Lower leg skin (tissue), 3 donors: ENCODE results near the gene GNG7.

Experiments
- POLR2A ChIP-seq, 2 donors: fragments of 450-650 bp; IDR thresholded peaks; one replicate each; pipeline ENCODE4 v1.6.1; 2016 to 2017; ENCODE audit warnings: antibody characterized with exemption in 2 of 2, mild to moderate bottlenecking in 1 of 2, moderate library complexity in 1 of 2
- TF ChIP-seq, protein P1 (sequence below), 3 donors: fragments of 450-650 bp; IDR thresholded peaks; one replicate each; pipeline ENCODE4 v1.5.1; 2016; ENCODE audit warnings: antibody characterized with exemption in 3 of 3, mild to moderate bottlenecking in 3 of 3, moderate library complexity in 2 of 3

- TF ChIP-seq, protein P1, sequence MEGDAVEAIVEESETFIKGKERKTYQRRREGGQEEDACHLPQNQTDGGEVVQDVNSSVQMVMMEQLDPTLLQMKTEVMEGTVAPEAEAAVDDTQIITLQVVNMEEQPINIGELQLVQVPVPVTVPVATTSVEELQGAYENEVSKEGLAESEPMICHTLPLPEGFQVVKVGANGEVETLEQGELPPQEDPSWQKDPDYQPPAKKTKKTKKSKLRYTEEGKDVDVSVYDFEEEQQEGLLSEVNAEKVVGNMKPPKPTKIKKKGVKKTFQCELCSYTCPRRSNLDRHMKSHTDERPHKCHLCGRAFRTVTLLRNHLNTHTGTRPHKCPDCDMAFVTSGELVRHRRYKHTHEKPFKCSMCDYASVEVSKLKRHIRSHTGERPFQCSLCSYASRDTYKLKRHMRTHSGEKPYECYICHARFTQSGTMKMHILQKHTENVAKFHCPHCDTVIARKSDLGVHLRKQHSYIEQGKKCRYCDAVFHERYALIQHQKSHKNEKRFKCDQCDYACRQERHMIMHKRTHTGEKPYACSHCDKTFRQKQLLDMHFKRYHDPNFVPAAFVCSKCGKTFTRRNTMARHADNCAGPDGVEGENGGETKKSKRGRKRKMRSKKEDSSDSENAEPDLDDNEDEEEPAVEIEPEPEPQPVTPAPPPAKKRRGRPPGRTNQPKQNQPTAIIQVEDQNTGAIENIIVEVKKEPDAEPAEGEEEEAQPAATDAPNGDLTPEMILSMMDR (IDR thresholded peaks at IDR 0.05), result no peak
- TF ChIP-seq POLR2A (IDR thresholded peaks at IDR 0.05), result no peak
Measured at GRCh38 chr19:2641332-2641698, 61.2 kb downstream of the GNG7 start.
